ENCODE data around the gene MYL11. TPM values are rescaled to one million over a fixed set of nuclear protein-coding genes. Genes with fewer than 3 reads are reported as not detected.

MYL11 gene
- total RNA-seq, 6 donors from 2014 or later: 1.6 TPM; not detected in 5

GRCh38 chr16:30352488-30353401 lies 21.9 kb upstream of the MYL11 start:
- Histone ChIP-seq H3K9me3 (no peaks in the 10 kb centered on the region), H3K27ac (peak overlapping the region; percentile 46 to 97 (median 76)), H3K4me1 (peaks cover 42 to 54% (median 43%) of the 10 kb centered on the region in 4 donors), H3K36me3 (peaks cover 12 to 53% (median 41%) of the 10 kb centered on the region in 4 donors), H3K27me3 (no peaks in the 10 kb centered on the region), H3K4me3 (no peak overlapping the region)
- no peak for DNase-seq
- TF ChIP-seq POLR2A (IDR thresholded peaks at IDR 0.05) (no peak), EP300 (IDR thresholded peaks at IDR 0.05) (no peak), POLR2AphosphoS5 (IDR thresholded peaks at IDR 0.05) (no peak), CTCF (IDR thresholded peaks at IDR 0.05) (no peak)
- ATAC-seq (ENCODE audit: low FRiP score in 2 of 2): no peak
- 87 to 92% methylated on average over 14 of the region's 14 CpGs for WGBS, 2 donors

- peaks cover 18 to 62% (median 49%) of the 10 kb centered on the region in 4 donors for H3K36me3 ChIP-seq
- DNase-seq: peak in 1 of 2 donors; percentile 67
- peaks cover 42 to 54% (median 43%) of the 10 kb centered on the region in 4 donors for H3K4me1 ChIP-seq
- 83 to 92% methylated on average over 13 to 22 of the region's 23 CpGs for WGBS, 2 donors
- no peaks in the 10 kb centered on the region for H3K27me3 ChIP-seq
- H3K9me3 ChIP-seq: no peaks in the 10 kb centered on the region
- TF ChIP-seq CTCF (IDR thresholded peaks at IDR 0.05): no peak
- TF ChIP-seq EP300 (IDR thresholded peaks at IDR 0.05): no peak
- TF ChIP-seq POLR2A (IDR thresholded peaks at IDR 0.05): no peak
- TF ChIP-seq POLR2AphosphoS5 (IDR thresholded peaks at IDR 0.05): no peak
- H3K4me3 ChIP-seq: peak overlapping the region in 1 of 4 donors; percentile 66
- peak overlapping the region in 3 of 4 donors; percentile 95 to 97 (median 96) for H3K27ac ChIP-seq
- ATAC-seq (ENCODE audit: low FRiP score in 2 of 2): no peak
Observed at GRCh38 chr16:30353438-30354129, 21.0 kb upstream of the MYL11 start.

DNA sequence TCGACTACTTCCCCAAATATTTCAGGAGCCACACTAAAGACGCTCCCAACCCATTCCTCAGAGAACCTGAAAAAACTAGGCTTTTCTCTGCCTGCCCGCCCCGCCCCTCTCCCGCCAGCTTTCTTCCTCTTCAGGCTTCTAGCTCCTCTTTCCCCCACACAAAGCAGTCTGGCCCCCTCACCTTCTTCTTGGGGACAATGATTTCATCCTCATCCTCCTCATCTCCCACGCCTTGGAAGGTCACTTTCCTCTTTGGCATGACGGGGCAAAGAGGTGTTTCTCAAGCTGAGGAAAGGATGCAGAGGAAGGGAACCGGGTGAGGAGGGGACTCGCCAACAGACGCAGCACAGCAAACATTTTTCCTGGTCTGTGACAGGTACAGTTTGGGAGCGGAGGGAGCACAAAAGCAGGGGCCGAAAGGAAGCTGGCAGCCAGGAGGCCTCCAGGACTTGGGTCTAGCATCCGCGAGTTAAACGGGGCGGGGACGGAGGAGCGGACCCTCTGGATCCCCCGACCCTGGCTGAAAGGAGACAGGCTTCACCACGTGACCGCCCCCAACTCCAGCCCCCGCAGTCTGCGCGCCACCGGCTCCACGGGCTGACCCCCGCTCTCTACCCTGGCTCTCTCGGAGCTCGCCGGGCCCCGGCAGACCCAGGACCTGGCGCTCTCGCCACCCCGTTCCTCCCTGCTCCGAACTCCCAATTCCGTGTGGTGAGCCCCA lies 20.0 kb upstream of the MYL11 start:
- peak overlapping the region; percentile 93 to 97 (median 96) for H3K27ac ChIP-seq
- ATAC-seq (ENCODE audit: low FRiP score in 2 of 2): peak; percentile 50 to 56
- DNase-seq: no peak
- TF ChIP-seq POLR2A (IDR thresholded peaks at IDR 0.05): no peak
- TF ChIP-seq POLR2AphosphoS5 (IDR thresholded peaks at IDR 0.05): no peak
- TF ChIP-seq EP300 (IDR thresholded peaks at IDR 0.05): no peak
- peak in 2 of 6 experiments; percentile 9 to 20 for TF ChIP-seq CTCF (IDR thresholded peaks at IDR 0.05)
- H3K36me3 ChIP-seq: peaks cover 25 to 71% (median 59%) of the 10 kb centered on the region in 4 donors
- H3K4me1 ChIP-seq: peaks cover 42 to 54% (median 43%) of the 10 kb centered on the region in 4 donors
- peak overlapping the region; percentile 66 to 99 (median 82) for H3K4me3 ChIP-seq
- H3K27me3 ChIP-seq: no peaks in the 10 kb centered on the region
- no peaks in the 10 kb centered on the region for H3K9me3 ChIP-seq
- 3% methylated on average over 22 to 29 of the region's 36 CpGs for WGBS, 2 donors

DNA sequence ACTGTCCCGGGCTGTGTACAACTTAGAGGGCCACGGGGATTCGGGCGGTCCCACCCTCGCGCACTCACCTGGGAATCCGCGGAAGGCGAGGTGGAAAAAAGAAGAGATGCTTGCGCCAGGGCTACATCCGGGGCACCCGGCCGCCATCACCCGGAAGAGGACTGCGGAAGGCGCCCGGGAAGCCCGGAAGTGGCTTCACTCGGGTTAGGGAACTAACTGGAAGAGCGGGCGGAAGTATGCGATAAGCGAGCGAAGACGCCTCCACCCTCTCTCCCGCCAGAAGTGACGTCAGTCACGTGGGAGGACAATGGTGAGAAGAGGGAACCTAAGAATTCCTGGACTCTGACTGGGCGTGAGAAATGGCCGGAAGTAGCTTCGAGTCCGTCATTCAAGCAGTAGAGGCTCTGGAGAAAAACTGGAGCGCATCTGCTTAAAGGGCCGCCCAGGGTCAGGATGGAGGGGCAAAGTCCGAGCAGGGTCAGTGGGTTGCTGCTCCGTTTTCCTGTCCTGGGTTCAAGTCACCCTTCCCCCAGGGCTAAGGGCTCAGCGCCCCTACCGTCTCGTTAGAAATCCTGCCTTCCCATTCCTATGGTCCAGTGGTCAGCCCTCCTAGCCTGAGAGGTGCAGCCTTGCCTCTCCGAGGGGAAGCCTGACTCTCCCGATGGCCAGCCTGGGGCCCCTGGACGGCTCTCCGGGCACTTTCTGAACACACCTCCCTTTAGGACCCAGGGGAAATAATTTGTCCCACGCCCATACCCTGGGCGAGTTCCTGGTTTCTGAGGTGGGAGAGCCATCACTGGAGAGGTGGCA lies 19.3 kb upstream of the MYL11 start, which contains the start of gene CD2BP2:
Gene CD2BP2, minus strand, starts transcription at position 165 of the 810 bp plus-strand sequence. CDS start 627 bp downstream, outside the sequence.
- Histone ChIP-seq H3K4me1 (peaks cover 42 to 58% (median 43%) of the 10 kb centered on the region in 4 donors), H3K9me3 (no peaks in the 10 kb centered on the region), H3K36me3 (peaks cover 25 to 72% (median 62%) of the 10 kb centered on the region in 4 donors), H3K27me3 (no peaks in the 10 kb centered on the region), H3K27ac (peak within 1 kb of the TSS; percentile 93 to 97 (median 96)), H3K4me3 (peak within 1 kb of the TSS; percentile 66 to 99 (median 82))
- WGBS, 2 donors: 1 to 2% methylated on average over 37 to 43 of the region's 45 CpGs
- ATAC-seq (ENCODE audit: low FRiP score in 2 of 2): peak; percentile 93 to 95
- DNase-seq: peak; percentile 95 to 97
- TF ChIP-seq POLR2A (IDR thresholded peaks at IDR 0.05) (peak in 3 of 4 donors; percentile 33 to 76 (median 58)), CTCF (IDR thresholded peaks at IDR 0.05) (no peak), POLR2AphosphoS5 (IDR thresholded peaks at IDR 0.05) (peak; percentile 90 to 97), EP300 (IDR thresholded peaks at IDR 0.05) (peak in 2 of 4 donors; percentile 59 to 75)
